ENCODE measurements around the gene NEGR1. TPM values are rescaled to one million over a fixed set of nuclear protein-coding genes. Genes with fewer than 3 reads are reported as not detected.

Gene NEGR1
- total and polyA plus RNA-seq, 9 of the 15 experiments (the other 6 are each of a cell fraction or from before 2014, with no cell fraction given), result not detected

DNA sequence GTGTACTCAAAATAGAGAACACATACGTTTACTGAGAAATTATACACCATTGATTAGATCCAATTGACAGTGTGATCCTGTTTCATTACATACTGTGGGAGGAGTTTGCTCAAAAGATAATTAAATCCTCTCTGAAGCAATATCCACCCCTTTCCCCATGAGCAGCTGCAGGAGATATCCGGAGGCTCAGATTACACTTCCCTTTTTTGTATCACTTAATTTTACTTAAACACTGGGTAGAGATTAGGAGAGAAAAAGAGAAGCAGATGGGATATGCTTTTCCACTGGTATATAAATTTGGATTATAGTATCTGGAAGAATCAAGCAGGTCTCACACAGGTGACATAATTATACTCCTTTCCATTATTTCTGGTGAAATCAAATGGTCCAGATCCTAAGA is 868.2 kb downstream of the NEGR1 start:
- ChIA-PET POLR2A (no interaction called here), CTCF (ENCODE audit: low intra/inter-chr PET ratio) (no interaction called here)
- intact Hi-C loops (cut with micrococcal nuclease), result no loop called here
- BruUV-seq (replicated peaks), result no TSS peak
- Histone ChIP-seq H3K4me2 (ENCODE audit: insufficient read depth, low read length) (no peak overlapping the region), H3K4me3 (no peak overlapping the region), H3K4me1 (replicated peaks in 1 of 2; ENCODE audit: control insufficient read depth in 2 of 2, insufficient read depth in 2 of 2, low read length in 2 of 2) (no peaks in the 10 kb centered on the region), H3K9me1 (ENCODE audit: control insufficient read depth, insufficient read depth, low read length) (no peaks in the 10 kb centered on the region), H3K36me3 (ENCODE audit: control insufficient read depth, insufficient read depth, low read length) (no peaks in the 10 kb centered on the region), H3K27ac (ENCODE audit: extremely low read depth, low read depth, low read length) (no peak overlapping the region), H2AFZ (ENCODE audit: low read depth, low read length) (no peak overlapping the region), H3K9me3 (replicated peaks; ENCODE audit: control insufficient read depth, insufficient read depth, low read depth, low read length) (no peaks in the 10 kb centered on the region), H3K27me3 (ENCODE audit: control insufficient read depth in 2 of 2, insufficient read depth in 2 of 2, low read length in 2 of 2) (no peaks in the 10 kb centered on the region), H3K9ac (ENCODE audit: insufficient read depth in 1 of 2, low read depth in 2 of 2, low read length in 2 of 2) (no peak overlapping the region), H4K20me1 (replicated peaks; ENCODE audit: control insufficient read depth, insufficient read depth, low read length) (no peaks in the 10 kb centered on the region), H3K79me2 (ENCODE audit: control insufficient read depth, insufficient read depth, low read length) (no peaks in the 10 kb centered on the region)
- TF ChIP-seq, protein P1, sequence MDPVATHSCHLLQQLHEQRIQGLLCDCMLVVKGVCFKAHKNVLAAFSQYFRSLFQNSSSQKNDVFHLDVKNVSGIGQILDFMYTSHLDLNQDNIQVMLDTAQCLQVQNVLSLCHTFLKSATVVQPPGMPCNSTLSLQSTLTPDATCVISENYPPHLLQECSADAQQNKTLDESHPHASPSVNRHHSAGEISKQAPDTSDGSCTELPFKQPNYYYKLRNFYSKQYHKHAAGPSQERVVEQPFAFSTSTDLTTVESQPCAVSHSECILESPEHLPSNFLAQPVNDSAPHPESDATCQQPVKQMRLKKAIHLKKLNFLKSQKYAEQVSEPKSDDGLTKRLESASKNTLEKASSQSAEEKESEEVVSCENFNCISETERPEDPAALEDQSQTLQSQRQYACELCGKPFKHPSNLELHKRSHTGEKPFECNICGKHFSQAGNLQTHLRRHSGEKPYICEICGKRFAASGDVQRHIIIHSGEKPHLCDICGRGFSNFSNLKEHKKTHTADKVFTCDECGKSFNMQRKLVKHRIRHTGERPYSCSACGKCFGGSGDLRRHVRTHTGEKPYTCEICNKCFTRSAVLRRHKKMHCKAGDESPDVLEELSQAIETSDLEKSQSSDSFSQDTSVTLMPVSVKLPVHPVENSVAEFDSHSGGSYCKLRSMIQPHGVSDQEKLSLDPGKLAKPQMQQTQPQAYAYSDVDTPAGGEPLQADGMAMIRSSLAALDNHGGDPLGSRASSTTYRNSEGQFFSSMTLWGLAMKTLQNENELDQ (CRISPR knock-in tag; IDR thresholded peaks at IDR 0.05; ENCODE audit: borderline replicate concordance), result no peak
- TF ChIP-seq SPI1 (IDR thresholded peaks at IDR 0.05; ENCODE audit: borderline replicate concordance, low read depth, low read length), result peak; percentile 16; the same call in 1 of the 2 replicates
- in situ Hi-C loops (cut with MboI), result no loop called here
- WGBS (ENCODE audit: insufficient coverage, low coverage, missing lambda C conversion rate), result 0% methylated on average over 2 of the region's 2 CpGs
- ATAC-seq (no peak), DNase-seq (ENCODE audit: extremely low read depth in 1 of 4, low spot score in 3 of 4) (no peak), FAIRE-seq (no peak)
